Measurements from ENCODE around the gene CCDC124. TPM values are rescaled to one million over a fixed set of nuclear protein-coding genes. Genes with fewer than 3 reads are reported as not detected.

CCDC124 gene
- total RNA-seq, 1 experiment from 2014 or later = 36.8 TPM

DNA sequence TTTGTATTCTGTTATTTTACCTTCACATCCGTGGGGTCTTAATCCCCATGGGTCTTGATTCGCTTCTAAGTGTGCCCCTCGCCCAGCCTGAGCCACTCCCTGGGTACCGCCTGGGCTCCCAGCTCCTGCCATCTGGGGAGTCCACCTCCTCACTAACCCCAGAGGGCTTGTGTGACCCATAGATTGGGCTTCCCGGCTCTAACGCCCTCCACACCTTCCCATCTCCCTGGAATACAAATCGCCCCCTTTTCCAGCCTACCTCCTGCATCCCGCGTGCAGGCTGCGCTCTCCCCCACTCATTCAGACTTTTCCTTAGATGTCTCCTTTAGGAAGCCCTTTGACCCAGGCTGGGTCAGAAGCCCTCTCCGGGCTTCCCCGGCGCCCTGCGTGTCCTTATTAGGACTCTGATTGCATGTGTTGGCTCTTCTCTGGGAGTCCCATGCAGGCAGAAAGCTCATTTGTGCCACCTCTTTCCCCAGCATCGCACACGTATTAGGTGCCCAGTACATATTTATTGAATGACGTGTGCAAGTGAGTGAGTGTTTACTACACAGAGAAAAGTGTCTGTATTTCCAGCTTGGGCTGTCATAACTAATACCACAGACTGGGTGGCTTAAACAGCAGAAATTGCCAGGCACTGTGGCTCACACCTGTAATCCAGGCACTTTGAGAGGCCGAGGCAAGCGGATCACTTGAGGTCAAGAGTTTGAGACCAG is 757 bp downstream of the CCDC124 start:
- DNase-seq (ENCODE audit: low read depth) = peak; percentile 85

GRCh38 chr19:17936379-17936778 is 3.6 kb downstream of the CCDC124 start:
- DNase-seq (ENCODE audit: low read depth) = no peak

GRCh38 chr19:17937371-17937900 is 4.6 kb downstream of the CCDC124 start:
- DNase-seq (ENCODE audit: low read depth) = no peak

- DNase-seq (ENCODE audit: low read depth) = peak; percentile 90
Measured at GRCh38 chr19:17938092-17938845, 5.5 kb downstream of the CCDC124 start.

DNA sequence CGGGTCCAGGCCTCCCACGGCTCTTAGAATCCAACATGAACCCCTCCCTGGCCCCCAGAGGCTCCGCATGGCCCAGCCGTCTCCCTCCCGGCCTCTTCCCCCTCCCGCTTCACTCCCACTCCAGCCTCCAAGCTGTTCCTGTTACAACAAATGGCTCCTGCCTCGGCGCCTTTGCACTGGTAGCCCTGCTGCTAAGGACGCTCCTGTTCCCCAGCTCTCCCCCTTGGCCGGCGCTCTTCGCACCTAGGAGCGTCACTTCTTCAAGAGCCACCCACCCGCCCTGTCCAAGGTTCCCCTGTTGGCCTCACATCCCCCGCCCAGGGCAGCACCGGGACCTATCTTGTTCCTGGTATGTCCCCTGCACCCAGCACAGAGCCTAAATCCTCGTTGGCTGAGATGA is 9.4 kb downstream of the CCDC124 start:
- DNase-seq (ENCODE audit: low read depth) = no peak

- DNase-seq (ENCODE audit: low read depth) = no peak
Measured at GRCh38 chr19:17942582-17943273, 9.9 kb downstream of the CCDC124 start.

- DNase-seq (ENCODE audit: low read depth) = no peak
Measured at GRCh38 chr19:17943274-17944221, 10.7 kb downstream of the CCDC124 start.

- DNase-seq (ENCODE audit: low read depth) = peak; percentile 81
Measured at GRCh38 chr19:17944301-17944700, 11.5 kb downstream of the CCDC124 start.

GRCh38 chr19:17946965-17947784 is 14.4 kb downstream of the CCDC124 start:
- DNase-seq (ENCODE audit: low read depth) = peak; percentile 36

DNA sequence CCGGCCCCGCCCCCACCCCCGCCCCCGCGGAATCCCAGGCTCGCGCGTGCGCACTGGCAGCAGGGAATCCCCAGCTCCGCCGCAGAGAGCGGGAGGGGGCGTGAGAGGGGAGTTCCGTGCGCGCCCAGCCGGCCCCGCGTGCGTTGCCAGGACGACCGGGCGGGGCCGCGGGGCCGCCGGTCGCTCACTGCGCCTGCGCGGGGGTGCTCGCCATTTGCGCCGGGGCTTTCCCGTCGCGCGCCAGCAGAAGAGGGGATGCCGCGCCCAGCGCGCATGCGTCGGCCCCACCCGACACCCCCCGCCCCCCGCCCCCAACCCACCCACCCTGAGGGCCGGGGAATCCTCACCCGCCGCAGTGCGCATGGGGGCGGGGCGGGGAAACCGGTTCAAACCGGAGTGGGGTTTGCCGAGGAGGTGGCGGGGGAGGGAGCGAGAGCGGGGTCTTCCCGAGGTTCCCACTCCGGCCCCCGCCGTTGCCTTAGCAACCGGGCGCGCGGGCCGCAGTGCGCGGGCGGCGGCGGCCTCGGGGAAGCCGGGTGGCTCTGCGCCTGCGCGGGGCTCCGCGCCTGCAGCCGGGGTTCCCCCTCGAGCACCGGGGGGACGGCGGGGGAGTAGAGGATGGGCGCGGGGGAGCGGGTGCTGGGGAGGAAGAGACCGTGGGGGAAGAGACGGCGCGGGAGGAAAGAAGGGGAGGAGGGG is 15.1 kb downstream of the CCDC124 start:
- peak; percentile 90 for DNase-seq (ENCODE audit: low read depth)

DNA sequence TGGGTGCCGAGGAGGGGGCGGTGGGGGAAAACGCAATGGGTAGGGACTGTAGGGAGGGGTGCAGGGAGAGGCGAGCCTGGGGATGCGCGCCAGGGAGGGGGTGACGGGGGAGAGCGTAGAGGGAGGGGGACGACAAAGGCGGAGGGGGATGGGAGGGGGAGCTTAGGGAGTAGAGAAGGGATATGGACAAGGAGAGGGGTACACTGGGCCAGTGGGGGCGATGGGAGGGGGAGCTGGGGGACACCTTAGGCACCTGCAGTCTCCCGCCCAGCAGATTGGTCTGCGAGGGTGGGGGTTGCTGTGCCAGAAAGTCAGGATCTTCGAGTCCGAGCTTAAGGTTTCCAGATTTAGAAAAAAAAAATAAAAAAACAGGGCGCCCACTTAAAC is 15.7 kb downstream of the CCDC124 start:
- no peak for DNase-seq (ENCODE audit: low read depth)

DNA sequence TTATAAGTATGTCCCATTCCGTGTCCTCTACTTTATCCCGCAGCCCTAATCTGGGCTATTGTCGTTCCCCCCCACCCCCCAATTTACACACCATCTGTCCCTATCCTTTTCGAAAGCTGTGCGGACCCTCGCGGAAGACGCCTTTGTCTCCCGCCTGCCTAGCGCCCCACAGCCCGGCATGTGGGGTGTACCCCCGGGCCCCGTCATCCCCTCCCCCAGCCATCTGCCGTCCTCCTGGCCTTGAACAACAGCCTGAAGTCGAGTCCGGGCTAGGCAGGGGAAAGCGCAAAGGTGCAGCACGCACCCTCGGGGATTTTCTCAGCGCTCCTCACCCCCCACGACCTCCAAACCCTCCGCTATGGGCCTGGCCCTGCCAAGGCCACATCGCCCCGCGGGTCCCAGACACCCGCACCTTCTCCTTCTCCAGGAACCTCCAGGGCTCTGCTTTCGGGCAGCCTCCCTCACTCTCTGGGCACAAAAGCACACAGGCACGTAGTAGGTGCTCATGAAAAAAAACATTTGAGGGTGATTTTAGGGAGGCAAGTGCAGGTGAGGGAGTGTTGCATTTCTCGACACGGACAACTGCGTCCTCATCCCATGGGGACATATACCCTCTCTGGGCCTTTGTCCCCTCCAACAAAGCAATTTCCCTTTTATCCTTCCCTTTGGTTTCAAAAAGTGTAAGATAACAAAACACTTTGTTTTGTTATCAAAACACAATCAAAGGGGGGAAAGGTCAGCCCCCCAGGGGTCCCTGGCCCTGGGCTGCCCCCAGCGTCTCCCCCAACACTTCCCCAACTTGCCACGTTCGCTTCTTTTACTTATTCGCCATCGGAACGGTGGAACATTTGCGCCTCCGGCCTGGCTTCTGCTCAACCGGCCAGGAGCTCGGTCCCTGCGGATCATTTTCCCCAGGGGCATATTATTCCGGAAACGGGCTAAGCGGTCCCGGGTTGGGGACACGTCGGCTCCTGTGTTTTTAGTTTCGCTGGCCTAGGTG is 16.4 kb downstream of the CCDC124 start:
- DNase-seq (ENCODE audit: low read depth) = no peak

DNA sequence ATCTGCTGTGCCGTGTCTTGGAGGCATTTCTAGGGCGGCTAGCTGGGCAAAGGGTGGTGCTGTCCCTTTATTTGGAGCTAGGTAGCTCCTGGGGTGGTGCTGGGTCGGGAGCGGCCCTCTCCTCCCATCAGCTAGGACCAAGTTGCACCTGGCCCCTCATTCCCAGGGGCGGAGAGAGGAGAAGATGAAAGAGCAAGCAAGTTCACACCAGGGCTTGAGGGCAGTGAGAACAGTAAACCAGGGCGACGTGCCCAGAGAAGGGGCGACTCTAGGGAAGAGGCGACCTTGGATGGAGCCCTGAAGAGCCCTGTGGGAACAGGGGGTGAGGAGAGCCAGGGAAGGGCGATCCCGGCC is 17.1 kb downstream of the CCDC124 start:
- no peak for DNase-seq (ENCODE audit: low read depth)

- no peak for DNase-seq (ENCODE audit: low read depth)
Measured at GRCh38 chr19:17950310-17951156, 17.7 kb downstream of the CCDC124 start.

DNA sequence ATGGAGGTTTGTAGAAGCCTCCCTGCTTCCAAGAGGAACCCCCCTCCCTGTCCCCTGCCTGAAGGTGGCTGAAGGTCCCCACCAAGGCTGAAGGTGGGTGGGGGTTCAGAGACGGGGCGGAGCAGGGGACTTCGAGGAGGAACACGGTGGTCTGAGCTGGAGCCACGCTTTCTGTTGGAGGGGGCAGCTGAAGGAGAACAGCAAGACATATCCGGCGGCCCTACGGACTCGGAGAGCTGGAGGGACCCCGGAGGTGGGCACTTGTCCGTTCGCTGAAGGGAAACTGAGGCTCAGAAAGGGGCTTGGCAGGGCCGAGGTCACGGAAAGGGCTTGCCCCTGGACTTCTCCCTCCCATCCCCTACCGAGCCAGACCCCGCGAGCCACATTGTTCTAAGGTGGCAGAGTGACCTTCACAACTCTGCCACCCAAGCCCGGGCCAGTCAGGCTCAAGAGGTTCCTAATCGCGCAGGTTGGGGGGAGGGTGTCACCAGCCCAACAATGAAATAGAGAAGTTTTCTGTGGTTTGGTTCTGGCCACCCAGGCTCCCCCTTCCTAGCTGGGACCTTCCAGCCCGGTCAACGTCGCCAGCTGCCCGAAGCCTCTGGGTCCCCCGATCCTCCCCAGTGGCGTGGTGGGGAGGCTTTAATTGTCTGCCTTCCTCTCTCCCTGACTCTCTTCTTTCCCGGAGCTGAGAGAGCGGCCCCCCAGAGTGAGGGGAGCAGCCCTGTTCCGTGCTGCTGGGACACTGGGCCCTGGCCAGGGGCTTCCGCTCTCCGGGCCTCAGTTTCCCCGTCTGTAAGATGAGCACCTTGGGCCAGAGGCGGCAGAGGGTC is 18.6 kb downstream of the CCDC124 start:
- DNase-seq (ENCODE audit: low read depth) = no peak

Measured in M059J (cell line).